Panc1 (cell line): ENCODE data around the gene UCMA. TPM values are rescaled to one million over a fixed set of nuclear protein-coding genes. Genes with fewer than 3 reads are reported as not detected.

Experiments used
- ATAC-seq: fragments of 200-7000 bp; cut with Tn5 transposase; 2 replicates; pipeline ENCODE4 v1.9.1; 2020; ENCODE audit warnings: mild to moderate bottlenecking, moderate library complexity
- BruUV-seq: library from RNA; stranded (reverse); fragments of 400-500 nt; replicated peaks from 2 replicates; lab custom pipeline; 2021; lab: Mats Ljungman, UMichigan
- CTCF ChIA-PET: fragments of 300-600 bp; sonication (Branson Sonifier 250); formaldehyde crosslinking; loops from one replicate; lab custom pipeline; 2022; ENCODE audit warnings: antibody characterized with exemption; lab: Charles Lee
- POLR2A ChIA-PET: fragments of 300-600 bp; sonication (Branson Sonifier 250); formaldehyde crosslinking; loops from one replicate; lab custom pipeline; 2022; ENCODE audit warnings: antibody characterized with exemption; lab: Charles Lee
- DNase-seq: peaks from one replicate; pipeline ENCODE4 v3.0.0-alpha.2; 2010; ENCODE audit warnings: low read depth, low spot score
- H3K27ac ChIP-seq: 2 replicates; pipeline ENCODE4 v1.5.1; 2011; ENCODE audit warnings: mild to moderate bottlenecking, low read length, inconsistent platforms
- H3K27me3 ChIP-seq: fragments of 200-500 bp; sonication (Bioruptor generic); 2 replicates; pipeline ENCODE4 v1.6.0; 2014; ENCODE audit warnings: low read length, inconsistent platforms; ENCODE audit not compliant: control insufficient read depth, insufficient read depth
- H3K36me3 ChIP-seq: fragments of 200-500 bp; sonication (Bioruptor generic); 2 replicates; pipeline ENCODE4 v1.5.1; 2014; ENCODE audit warnings: inconsistent platforms, mild to moderate bottlenecking, low read length, moderate library complexity; ENCODE audit not compliant: control insufficient read depth, insufficient read depth
- H3K4me1 ChIP-seq: 2 replicates; pipeline ENCODE4 v1.5.1; 2011; ENCODE audit warnings: inconsistent platforms, mild to moderate bottlenecking, low read length, moderate library complexity; ENCODE audit not compliant: control insufficient read depth, insufficient read depth
- H3K4me3 ChIP-seq, 2 experiments: 2 replicates each; pipeline ENCODE4 v1.5.1; 2011 to 2012; ENCODE audit warnings: low read depth in 2 of 2, low read length in 2 of 2, mild to moderate bottlenecking in 2 of 2, inconsistent platforms in 1 of 2, moderate library complexity in 1 of 2
- H3K9me3 ChIP-seq: fragments of 200-500 bp; sonication (Bioruptor generic); 2 replicates; pipeline ENCODE4 v1.5.1; 2014; ENCODE audit warnings: low read depth, mild to moderate bottlenecking, inconsistent platforms, low read length, moderate library complexity; ENCODE audit not compliant: control insufficient read depth, insufficient read depth
- POLR2AphosphoS5 ChIP-seq: IDR thresholded peaks from 2 replicates; pipeline ENCODE4 v1.6.1; 2012; ENCODE audit warnings: mild to moderate bottlenecking, low read depth, low read length, moderate library complexity
- SIN3A ChIP-seq: IDR thresholded peaks from 2 replicates; pipeline ENCODE4 v1.6.1; 2012; ENCODE audit warnings: low read depth, mild to moderate bottlenecking, low read length, moderate library complexity, borderline replicate concordance; ENCODE audit not compliant: insufficient read depth
- TCF7L2 ChIP-seq: IDR thresholded peaks from 2 replicates; pipeline ENCODE4 v1.6.1; 2011; ENCODE audit warnings: mild to moderate bottlenecking, low read depth, low read length, inconsistent platforms
- in situ Hi-C: cut with HindIII; loops from 2 replicates; pipeline ENCODE4 v1.10.0; 2016; ENCODE audit warnings: low sequenced_read_pairs, low pct_unique_long_range_greater_than_20kb
- intact Hi-C: fragments of 100-400 bp; cut with micrococcal nuclease; formaldehyde crosslinking; loops from one replicate; pipeline ENCODE4 v1.10.0; 2022; ENCODE audit not compliant: unreplicated experiment
- total RNA-seq: library from RNA; stranded (reverse); gene quantifications from one replicate; pipeline ENCODE4 v1.2.1, GENCODE V29; 2021; ENCODE audit not compliant: unreplicated experiment
- TF ChIP-seq, protein P1 (sequence below): fragments of 450-650 bp; IDR thresholded peaks from 2 replicates; pipeline ENCODE4 v1.5.1; 2017; ENCODE audit warnings: mild to moderate bottlenecking
- TF ChIP-seq, protein P2 (sequence below), 2 experiments: IDR thresholded peaks; 2 replicates each; pipeline ENCODE4 v1.6.1; 2011 to 2012; ENCODE audit warnings: low read depth in 2 of 2, control low read depth in 1 of 2, low read length in 1 of 2, mild to moderate bottlenecking in 1 of 2, moderate library complexity in 1 of 2; ENCODE audit not compliant: insufficient read depth in 1 of 2

Gene UCMA
- total RNA-seq, 1 experiment from 2014 or later, result not detected

DNA sequence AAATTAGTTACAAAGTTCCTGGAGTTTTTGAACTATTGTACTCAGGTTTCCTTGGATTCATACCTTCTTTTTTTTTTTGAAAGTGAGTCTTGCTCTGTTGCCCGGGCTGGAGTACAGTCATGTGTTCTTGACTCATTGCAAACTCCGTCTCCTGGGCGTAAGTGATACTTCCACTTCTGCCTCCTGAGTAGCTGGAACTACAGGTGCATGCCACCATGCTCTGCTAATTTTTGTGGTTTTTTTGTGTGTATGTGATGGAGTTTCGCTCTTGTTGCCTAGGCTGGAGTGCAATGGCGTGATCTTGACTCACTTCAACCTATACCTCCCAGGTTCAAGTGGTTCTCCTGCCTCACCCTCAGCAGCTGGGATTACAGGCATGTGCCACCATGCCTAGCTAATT, 50.5 kb downstream of the UCMA start:
- in situ Hi-C loops (no loop called here), intact Hi-C loops (no loop called here)
- Histone ChIP-seq H3K4me1 (no peaks in the 10 kb centered on the region), H3K9me3 (no peaks in the 10 kb centered on the region), H3K36me3 (no peaks in the 10 kb centered on the region; the same call in 1 of the 2 replicates), H3K27me3 (no peaks in the 10 kb centered on the region), H3K27ac (no peak overlapping the region), H3K4me3 (no peak overlapping the region)
- BruUV-seq, result no TSS peak
- POLR2A ChIA-PET, result no interaction called here
- no peak for TF ChIP-seq POLR2AphosphoS5
- no peak for TF ChIP-seq TCF7L2
- TF ChIP-seq, protein P1, sequence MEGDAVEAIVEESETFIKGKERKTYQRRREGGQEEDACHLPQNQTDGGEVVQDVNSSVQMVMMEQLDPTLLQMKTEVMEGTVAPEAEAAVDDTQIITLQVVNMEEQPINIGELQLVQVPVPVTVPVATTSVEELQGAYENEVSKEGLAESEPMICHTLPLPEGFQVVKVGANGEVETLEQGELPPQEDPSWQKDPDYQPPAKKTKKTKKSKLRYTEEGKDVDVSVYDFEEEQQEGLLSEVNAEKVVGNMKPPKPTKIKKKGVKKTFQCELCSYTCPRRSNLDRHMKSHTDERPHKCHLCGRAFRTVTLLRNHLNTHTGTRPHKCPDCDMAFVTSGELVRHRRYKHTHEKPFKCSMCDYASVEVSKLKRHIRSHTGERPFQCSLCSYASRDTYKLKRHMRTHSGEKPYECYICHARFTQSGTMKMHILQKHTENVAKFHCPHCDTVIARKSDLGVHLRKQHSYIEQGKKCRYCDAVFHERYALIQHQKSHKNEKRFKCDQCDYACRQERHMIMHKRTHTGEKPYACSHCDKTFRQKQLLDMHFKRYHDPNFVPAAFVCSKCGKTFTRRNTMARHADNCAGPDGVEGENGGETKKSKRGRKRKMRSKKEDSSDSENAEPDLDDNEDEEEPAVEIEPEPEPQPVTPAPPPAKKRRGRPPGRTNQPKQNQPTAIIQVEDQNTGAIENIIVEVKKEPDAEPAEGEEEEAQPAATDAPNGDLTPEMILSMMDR, result no peak
- TF ChIP-seq, protein P2, sequence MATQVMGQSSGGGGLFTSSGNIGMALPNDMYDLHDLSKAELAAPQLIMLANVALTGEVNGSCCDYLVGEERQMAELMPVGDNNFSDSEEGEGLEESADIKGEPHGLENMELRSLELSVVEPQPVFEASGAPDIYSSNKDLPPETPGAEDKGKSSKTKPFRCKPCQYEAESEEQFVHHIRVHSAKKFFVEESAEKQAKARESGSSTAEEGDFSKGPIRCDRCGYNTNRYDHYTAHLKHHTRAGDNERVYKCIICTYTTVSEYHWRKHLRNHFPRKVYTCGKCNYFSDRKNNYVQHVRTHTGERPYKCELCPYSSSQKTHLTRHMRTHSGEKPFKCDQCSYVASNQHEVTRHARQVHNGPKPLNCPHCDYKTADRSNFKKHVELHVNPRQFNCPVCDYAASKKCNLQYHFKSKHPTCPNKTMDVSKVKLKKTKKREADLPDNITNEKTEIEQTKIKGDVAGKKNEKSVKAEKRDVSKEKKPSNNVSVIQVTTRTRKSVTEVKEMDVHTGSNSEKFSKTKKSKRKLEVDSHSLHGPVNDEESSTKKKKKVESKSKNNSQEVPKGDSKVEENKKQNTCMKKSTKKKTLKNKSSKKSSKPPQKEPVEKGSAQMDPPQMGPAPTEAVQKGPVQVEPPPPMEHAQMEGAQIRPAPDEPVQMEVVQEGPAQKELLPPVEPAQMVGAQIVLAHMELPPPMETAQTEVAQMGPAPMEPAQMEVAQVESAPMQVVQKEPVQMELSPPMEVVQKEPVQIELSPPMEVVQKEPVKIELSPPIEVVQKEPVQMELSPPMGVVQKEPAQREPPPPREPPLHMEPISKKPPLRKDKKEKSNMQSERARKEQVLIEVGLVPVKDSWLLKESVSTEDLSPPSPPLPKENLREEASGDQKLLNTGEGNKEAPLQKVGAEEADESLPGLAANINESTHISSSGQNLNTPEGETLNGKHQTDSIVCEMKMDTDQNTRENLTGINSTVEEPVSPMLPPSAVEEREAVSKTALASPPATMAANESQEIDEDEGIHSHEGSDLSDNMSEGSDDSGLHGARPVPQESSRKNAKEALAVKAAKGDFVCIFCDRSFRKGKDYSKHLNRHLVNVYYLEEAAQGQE (IDR thresholded peaks at IDR 0.05; ENCODE audit: insufficient read depth in 1 of 2, low read depth in 2 of 2, low read length in 1 of 2), result no peak
- TF ChIP-seq SIN3A, result no peak
- ATAC-seq (no peak), DNase-seq (no peak)
- CTCF ChIA-PET, result no interaction called here

DNA sequence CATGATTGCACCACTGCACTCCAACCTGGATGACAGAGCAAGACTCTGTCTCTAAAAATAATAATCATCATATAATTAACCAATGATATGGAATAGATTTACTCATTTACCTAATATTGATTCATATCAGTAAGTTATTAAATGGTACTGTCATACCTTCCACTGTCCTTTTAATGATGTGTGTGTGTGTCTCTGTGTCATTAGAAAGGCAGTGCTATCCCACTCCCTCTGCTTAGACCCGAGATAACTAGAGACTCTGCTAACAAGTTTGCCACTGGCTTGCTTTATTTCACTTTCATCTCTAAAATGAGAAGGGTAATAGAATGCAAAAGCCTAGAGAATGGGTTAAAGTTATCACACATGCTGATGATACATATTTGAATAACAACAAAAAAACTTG, 51.8 kb downstream of the UCMA start:
- Histone ChIP-seq H3K36me3 (no peaks in the 10 kb centered on the region; the same call in 1 of the 2 replicates), H3K27ac (no peak overlapping the region), H3K4me3 (no peak overlapping the region), H3K9me3 (no peaks in the 10 kb centered on the region), H3K4me1 (no peaks in the 10 kb centered on the region), H3K27me3 (no peaks in the 10 kb centered on the region)
- in situ Hi-C loops, result no loop called here
- DNase-seq, result no peak
- ChIA-PET POLR2A (no interaction called here), CTCF (no interaction called here)
- intact Hi-C loops, result no loop called here
- no TSS peak for BruUV-seq
- no peak for TF ChIP-seq TCF7L2
- no peak for TF ChIP-seq POLR2AphosphoS5
- TF ChIP-seq, protein P1, result no peak
- TF ChIP-seq, protein P2 (IDR thresholded peaks at IDR 0.05; ENCODE audit: insufficient read depth in 1 of 2, low read depth in 2 of 2, low read length in 1 of 2), result no peak
- no peak for TF ChIP-seq SIN3A
- no peak for ATAC-seq
